ENCODE results near the gene PARM1.

The PARM1 gene

GRCh38 chr4:74942251-74942917 is 9.5 kb downstream of the PARM1 start:
- TF ChIP-seq SPI1 (IDR thresholded peaks at IDR 0.05; ENCODE audit: borderline replicate concordance, low read depth) (no peak), POLR2AphosphoS5 (IDR thresholded peaks at IDR 0.05; ENCODE audit: low read depth) (no peak), REST (IDR thresholded peaks at IDR 0.05; ENCODE audit: insufficient replicate concordance, low read depth) (no peak), GABPA (IDR thresholded peaks at IDR 0.05; ENCODE audit: low read depth) (no peak), CTCF (IDR thresholded peaks at IDR 0.05; ENCODE audit: insufficient read depth, low read length) (no peak)
- Histone ChIP-seq H3K4me3 (replicated peaks; ENCODE audit: insufficient read depth, low read length) (no peak overlapping the region), H3K27me3 (ENCODE audit: insufficient read depth, poor library complexity, severe bottlenecking) (peaks cover 15% of the 10 kb centered on the region), H3K27ac (replicated peaks) (no peak overlapping the region)
- DNase-seq (ENCODE audit: low read depth in 1 of 2, low spot score in 1 of 2): no peak

GRCh38 chr4:74942918-74943253 is 10.0 kb downstream of the PARM1 start:
- no peak for DNase-seq (ENCODE audit: low read depth in 1 of 2, low spot score in 1 of 2)

GRCh38 chr4:74944354-74944793 is 11.5 kb downstream of the PARM1 start:
- TF ChIP-seq POLR2AphosphoS5 (IDR thresholded peaks at IDR 0.05; ENCODE audit: low read depth) (no peak), REST (IDR thresholded peaks at IDR 0.05; ENCODE audit: insufficient replicate concordance, low read depth) (no peak), CTCF (IDR thresholded peaks at IDR 0.05; ENCODE audit: insufficient read depth, low read length) (no peak), GABPA (IDR thresholded peaks at IDR 0.05; ENCODE audit: low read depth) (no peak), SPI1 (IDR thresholded peaks at IDR 0.05; ENCODE audit: borderline replicate concordance, low read depth) (no peak)
- peaks cover 2% of the 10 kb centered on the region for H3K27me3 ChIP-seq (ENCODE audit: insufficient read depth, poor library complexity, severe bottlenecking)
- no peak overlapping the region for H3K27ac ChIP-seq (replicated peaks)
- no peak for DNase-seq (ENCODE audit: low read depth in 1 of 2, low spot score in 1 of 2)
- no peak overlapping the region for H3K4me3 ChIP-seq (replicated peaks; ENCODE audit: insufficient read depth, low read length)

More at GRCh38 chr4:74942918-74943253, 10.0 kb downstream of the PARM1 start:
- TF ChIP-seq POLR2AphosphoS5 (IDR thresholded peaks at IDR 0.05; ENCODE audit: low read depth) (no peak), CTCF (IDR thresholded peaks at IDR 0.05; ENCODE audit: insufficient read depth, low read length) (no peak)
- Histone ChIP-seq H3K27me3 (ENCODE audit: insufficient read depth, poor library complexity, severe bottlenecking) (peaks cover 10% of the 10 kb centered on the region), H3K4me3 (replicated peaks; ENCODE audit: insufficient read depth, low read length) (no peak overlapping the region), H3K27ac (replicated peaks) (no peak overlapping the region)

GRCh38 chr4:74946196-74946595 is 13.3 kb downstream of the PARM1 start:
- H3K4me3 ChIP-seq (replicated peaks; ENCODE audit: insufficient read depth, low read length): no peak overlapping the region
- no peak for DNase-seq (ENCODE audit: low read depth in 1 of 2, low spot score in 1 of 2)
- H3K27me3 ChIP-seq (ENCODE audit: insufficient read depth, poor library complexity, severe bottlenecking): no peaks in the 10 kb centered on the region
- no peak for TF ChIP-seq CTCF (IDR thresholded peaks at IDR 0.05; ENCODE audit: insufficient read depth, low read length)
- TF ChIP-seq POLR2AphosphoS5 (IDR thresholded peaks at IDR 0.05; ENCODE audit: low read depth): no peak
- H3K27ac ChIP-seq (replicated peaks): no peak overlapping the region
